H9 (cell line): Measurements from ENCODE around the gene JADE2. TPM values are rescaled to one million over a fixed set of nuclear protein-coding genes. Genes with fewer than 3 reads are reported as not detected.

Experiments used
- DNase-seq: peaks from one replicate; pipeline ENCODE4 v3.0.0-alpha.2; 2017
- H2AFZ ChIP-seq: one replicate; pipeline ENCODE4 v1.6.1; 2013; ENCODE audit warnings: mild to moderate bottlenecking, low read length, control low read depth, moderate library complexity
- H2AK5ac ChIP-seq: 2 replicates; pipeline ENCODE4 v1.6.1; 2013; ENCODE audit warnings: low read length, control low read depth, mixed read lengths; ENCODE audit not compliant: insufficient read length
- H2BK120ac ChIP-seq: one replicate; pipeline ENCODE4 v1.6.1; 2013; ENCODE audit warnings: low read depth, mild to moderate bottlenecking, low read length, control low read depth, inconsistent platforms; ENCODE audit not compliant: poor library complexity, severe bottlenecking
- H2BK12ac ChIP-seq: 2 replicates; pipeline ENCODE4 v1.6.1; 2013; ENCODE audit warnings: low read length, control low read depth, mixed read lengths, low read depth; ENCODE audit not compliant: insufficient read length
- H2BK15ac ChIP-seq: 2 replicates; pipeline ENCODE4 v1.6.1; 2013; ENCODE audit warnings: low read depth, low read length, control low read depth
- H2BK20ac ChIP-seq: one replicate; pipeline ENCODE4 v1.6.1; 2013; ENCODE audit warnings: low read depth, mild to moderate bottlenecking, low read length, control low read depth, inconsistent platforms; ENCODE audit not compliant: poor library complexity, severe bottlenecking
- H2BK5ac ChIP-seq: 2 replicates; pipeline ENCODE4 v1.6.1; 2013; ENCODE audit warnings: low read length, control low read depth, mixed read lengths; ENCODE audit not compliant: insufficient read length
- H3K14ac ChIP-seq: 2 replicates; pipeline ENCODE4 v1.6.1; 2013; ENCODE audit warnings: low read length, control low read depth; ENCODE audit not compliant: insufficient read depth
- H3K18ac ChIP-seq: 2 replicates; pipeline ENCODE4 v1.6.1; 2013; ENCODE audit warnings: low read depth, mild to moderate bottlenecking, mixed read lengths, low read length, control low read depth; ENCODE audit not compliant: insufficient read length
- H3K23ac ChIP-seq: 2 replicates; pipeline ENCODE4 v1.6.1; 2013; ENCODE audit warnings: low read length, control low read depth, mixed read lengths, low read depth; ENCODE audit not compliant: insufficient read length
- H3K23me2 ChIP-seq: 2 replicates; pipeline ENCODE4 v1.6.1; 2013; ENCODE audit warnings: low read depth, mild to moderate bottlenecking, mixed read lengths, low read length, control low read depth; ENCODE audit not compliant: insufficient read length, poor library complexity, severe bottlenecking
- H3K27ac ChIP-seq: 2 replicates; pipeline ENCODE4 v1.5.1; 2013; ENCODE audit warnings: low read length, control low read depth, mixed read lengths, low read depth; ENCODE audit not compliant: insufficient read length
- H3K27me3 ChIP-seq: 2 replicates; pipeline ENCODE4 v1.6.1; 2013; ENCODE audit warnings: low read length, control low read depth, inconsistent platforms; ENCODE audit not compliant: insufficient read depth
- H3K4ac ChIP-seq: 2 replicates; pipeline ENCODE4 v1.6.1; 2013; ENCODE audit warnings: low read depth, mild to moderate bottlenecking, control low read depth, inconsistent platforms, low read length, moderate library complexity
- H3K4me1 ChIP-seq: 2 replicates; pipeline ENCODE4 v1.6.1; 2013; ENCODE audit warnings: low read length, control low read depth, inconsistent platforms; ENCODE audit not compliant: insufficient read depth
- H3K4me2 ChIP-seq: 2 replicates; pipeline ENCODE4 v1.6.1; 2013; ENCODE audit warnings: low read length, control low read depth, mixed read lengths; ENCODE audit not compliant: insufficient read length, insufficient read depth
- H3K56ac ChIP-seq: 2 replicates; pipeline ENCODE4 v1.6.1; 2013; ENCODE audit warnings: low read depth, mild to moderate bottlenecking, mixed read lengths, low read length, control low read depth; ENCODE audit not compliant: insufficient read length
- H3K79me1 ChIP-seq: 2 replicates; pipeline ENCODE4 v1.6.1; 2013; ENCODE audit warnings: low read depth, mild to moderate bottlenecking, moderate library complexity, low read length, control low read depth, inconsistent platforms; ENCODE audit not compliant: insufficient read depth, poor library complexity, severe bottlenecking
- H3K79me2 ChIP-seq: 2 replicates; pipeline ENCODE4 v1.6.1; 2013; ENCODE audit warnings: low read length, control low read depth, inconsistent platforms; ENCODE audit not compliant: insufficient read depth
- H3K9ac ChIP-seq: 2 replicates; pipeline ENCODE4 v1.6.1; 2013; ENCODE audit warnings: low read length, control low read depth, mixed read lengths; ENCODE audit not compliant: insufficient read length; ENCODE audit errors: extremely low read depth
- H3K9me3 ChIP-seq: one replicate; pipeline ENCODE4 v1.6.1; 2013; ENCODE audit warnings: low read depth, low read length, inconsistent platforms; ENCODE audit not compliant: control insufficient read depth
- H3T11ph ChIP-seq: one replicate; pipeline ENCODE4 v1.6.1; 2013; ENCODE audit warnings: mild to moderate bottlenecking, low read length, control low read depth, inconsistent platforms
- H4K20me1 ChIP-seq: one replicate; pipeline ENCODE4 v1.6.1; 2013; ENCODE audit not compliant: control insufficient read depth, insufficient read length, insufficient read depth
- H4K5ac ChIP-seq: 2 replicates; pipeline ENCODE4 v1.6.1; 2013; ENCODE audit warnings: low read depth, mild to moderate bottlenecking, mixed read lengths, low read length, control low read depth; ENCODE audit not compliant: insufficient read length
- H4K8ac ChIP-seq: replicated peaks from 2 replicates; pipeline ENCODE4 v1.6.1; 2013; ENCODE audit warnings: low read length, control low read depth, mixed read lengths, low read depth; ENCODE audit not compliant: insufficient read length
- H4K91ac ChIP-seq: 2 replicates; pipeline ENCODE4 v1.6.1; 2013; ENCODE audit warnings: low read depth, mild to moderate bottlenecking, moderate library complexity, mixed read lengths, low read length, control low read depth; ENCODE audit not compliant: insufficient read length
- H3K27ac Mint-ChIP-seq, 3 experiments: 2 replicates in 2 of 3; 3 replicates in 1 of 3; pipeline ENCODE4 v1.8.0; 2020 to 2021; ENCODE audit warnings: mixed read lengths in 3 of 3, mild to moderate bottlenecking in 1 of 3, moderate library complexity in 1 of 3
- H3K27me3 Mint-ChIP-seq: 2 replicates; pipeline ENCODE4 v1.8.0; 2021; ENCODE audit warnings: low read depth, mild to moderate bottlenecking, moderate library complexity, mixed read lengths
- H3K36me3 Mint-ChIP-seq, 3 experiments: 2 replicates in 2 of 3; 3 replicates in 1 of 3; pipeline ENCODE4 v1.8.0; 2020 to 2021; ENCODE audit warnings: low read depth in 3 of 3, mixed read lengths in 3 of 3; ENCODE audit not compliant: insufficient read depth in 1 of 3
- H3K4me1 Mint-ChIP-seq, 2 experiments: 2 replicates each; pipeline ENCODE4 v1.8.0; 2020; ENCODE audit warnings: mixed read lengths in 2 of 2
- H3K4me3 Mint-ChIP-seq, 2 experiments: 2 replicates in 1 of 2; 3 replicates in 1 of 2; pipeline ENCODE4 v1.8.0; 2020 to 2021; ENCODE audit warnings: mild to moderate bottlenecking in 2 of 2, mixed read lengths in 2 of 2, moderate library complexity in 1 of 2
- H3K9me3 Mint-ChIP-seq, 2 experiments: 2 replicates in 1 of 2; 3 replicates in 1 of 2; pipeline ENCODE4 v1.8.0; 2020; ENCODE audit warnings: mild to moderate bottlenecking in 2 of 2, mixed read lengths in 2 of 2, moderate library complexity in 1 of 2
- WGBS: extraction: QIAGEN DNeasy Blood & Tissue Kit; methylation state at CpG from one replicate; pipeline ENCODE4 v1.1.7; 2013; ENCODE audit warnings: missing lambda C conversion rate, low lambda C conversion rate, mixed read lengths; ENCODE audit not compliant: insufficient read length; ENCODE audit errors: extremely low coverage; 5-methylcytosine and 5-hydroxymethylcytosine counted together
- total RNA-seq: library from RNA; stranded (reverse); gene quantifications from 2 replicates; pipeline ENCODE4 v1.2.1, GENCODE V29; 2021
- TF ChIP-seq, protein P1 (sequence below): fragments of 200-600 bp; sonication (generic); conservative IDR thresholded peaks from 3 replicates; pipeline ENCODE4 v1.8.0; 2021; ENCODE audit warnings: antibody characterized with exemption, mild to moderate bottlenecking

JADE2 gene
- total RNA-seq, 1 experiment from 2014 or later, result 99.7 TPM

DNA sequence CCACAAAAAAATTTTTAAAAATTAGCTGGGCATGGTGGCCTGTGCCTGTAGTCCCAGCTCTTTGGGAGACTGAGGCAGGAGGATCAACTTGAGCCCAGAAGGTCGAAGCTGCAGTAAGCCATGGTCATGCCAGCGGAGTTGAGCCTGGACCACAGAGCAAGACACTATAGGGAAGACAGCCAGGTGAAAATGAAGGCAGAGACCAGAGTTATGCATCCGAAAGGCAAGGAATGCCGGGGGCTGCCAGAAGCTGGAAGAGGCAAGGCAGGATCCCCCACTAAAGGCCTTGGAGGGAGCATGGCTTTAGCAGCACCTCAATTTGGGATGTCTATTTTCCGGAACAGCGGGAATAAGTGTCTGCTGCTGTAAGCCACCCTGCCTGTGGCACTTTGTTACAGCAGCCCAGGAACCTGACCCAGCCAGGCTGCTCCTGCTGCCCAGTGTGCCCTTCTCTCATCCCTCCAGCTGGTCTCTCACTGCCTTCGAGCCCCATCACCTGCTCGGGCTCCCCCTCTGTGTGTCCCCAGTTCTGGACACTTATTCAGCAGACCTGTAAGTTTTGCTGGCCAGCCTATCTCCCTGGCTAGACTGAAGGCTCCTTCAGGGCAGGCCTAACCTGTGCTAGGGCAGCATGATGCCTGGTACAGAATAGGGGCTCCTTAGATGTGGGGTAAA is 16.8 kb upstream of the JADE2 start:
- no peaks in the 10 kb centered on the region for H3K79me1 ChIP-seq
- peaks cover 43 to 52% of the 10 kb centered on the region in 2 experiments for H3K4me1 Mint-ChIP-seq
- no peaks in the 10 kb centered on the region for H3K27me3 ChIP-seq
- H3K9me3 ChIP-seq, result no peaks in the 10 kb centered on the region
- H2AFZ ChIP-seq, result no peak overlapping the region
- H3K56ac ChIP-seq, result no peak overlapping the region
- H3K4me1 ChIP-seq, result peaks cover 14% of the 10 kb centered on the region; the same call in 1 of the 2 replicates
- H3K14ac ChIP-seq, result no peak overlapping the region
- no peak overlapping the region for H2BK15ac ChIP-seq
- no peaks in the 10 kb centered on the region; a peak in 1 of 5 replicates for H3K9me3 Mint-ChIP-seq
- H3K27me3 Mint-ChIP-seq, result no peaks in the 10 kb centered on the region
- H3K27ac Mint-ChIP-seq, result peak overlapping the region in 2 of 3 experiments; percentile 18 to 93; a peak in 3 of 7 replicates
- H4K91ac ChIP-seq, result no peak overlapping the region
- H3K9ac ChIP-seq, result no peak overlapping the region
- no CpG with 5 or more reads among the region's 8 CpGs for WGBS
- no peak overlapping the region for H3K4ac ChIP-seq
- no peaks in the 10 kb centered on the region; a peak in 1 of 7 replicates for H3K36me3 Mint-ChIP-seq
- H2BK120ac ChIP-seq, result no peak overlapping the region
- H3K27ac ChIP-seq, result no peak overlapping the region
- H3K4me3 Mint-ChIP-seq, result no peak overlapping the region
- no peak overlapping the region for H4K5ac ChIP-seq
- no peak overlapping the region for H3K18ac ChIP-seq
- H4K20me1 ChIP-seq, result no peaks in the 10 kb centered on the region
- H4K8ac ChIP-seq, result no peak overlapping the region
- TF ChIP-seq, protein P1, sequence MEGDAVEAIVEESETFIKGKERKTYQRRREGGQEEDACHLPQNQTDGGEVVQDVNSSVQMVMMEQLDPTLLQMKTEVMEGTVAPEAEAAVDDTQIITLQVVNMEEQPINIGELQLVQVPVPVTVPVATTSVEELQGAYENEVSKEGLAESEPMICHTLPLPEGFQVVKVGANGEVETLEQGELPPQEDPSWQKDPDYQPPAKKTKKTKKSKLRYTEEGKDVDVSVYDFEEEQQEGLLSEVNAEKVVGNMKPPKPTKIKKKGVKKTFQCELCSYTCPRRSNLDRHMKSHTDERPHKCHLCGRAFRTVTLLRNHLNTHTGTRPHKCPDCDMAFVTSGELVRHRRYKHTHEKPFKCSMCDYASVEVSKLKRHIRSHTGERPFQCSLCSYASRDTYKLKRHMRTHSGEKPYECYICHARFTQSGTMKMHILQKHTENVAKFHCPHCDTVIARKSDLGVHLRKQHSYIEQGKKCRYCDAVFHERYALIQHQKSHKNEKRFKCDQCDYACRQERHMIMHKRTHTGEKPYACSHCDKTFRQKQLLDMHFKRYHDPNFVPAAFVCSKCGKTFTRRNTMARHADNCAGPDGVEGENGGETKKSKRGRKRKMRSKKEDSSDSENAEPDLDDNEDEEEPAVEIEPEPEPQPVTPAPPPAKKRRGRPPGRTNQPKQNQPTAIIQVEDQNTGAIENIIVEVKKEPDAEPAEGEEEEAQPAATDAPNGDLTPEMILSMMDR, result no peak
- H3K23ac ChIP-seq, result no peak overlapping the region
- no peak overlapping the region for H2AK5ac ChIP-seq
- H3K23me2 ChIP-seq, result no peaks in the 10 kb centered on the region
- H2BK5ac ChIP-seq, result no peak overlapping the region
- no peak overlapping the region for H3K4me2 ChIP-seq
- DNase-seq, result no peak
- H3K79me2 ChIP-seq, result no peaks in the 10 kb centered on the region
- no peak overlapping the region for H2BK20ac ChIP-seq
- no peak overlapping the region for H2BK12ac ChIP-seq
- H3T11ph ChIP-seq, result no peak overlapping the region
